ENCODE data around the gene PAM. TPM values are rescaled to one million over a fixed set of nuclear protein-coding genes. Genes with fewer than 3 reads are reported as not detected.

Gene PAM
- total and polyA plus RNA-seq, 2 of the 8 experiments (the other 6 are each of a cell fraction or from before 2014, with no cell fraction given): 30.4 to 67.8 TPM

GRCh38 chr5:102873379-102873932 lies 118.4 kb downstream of the PAM start (continued):
- TF ChIP-seq CHD7 (IDR thresholded peaks at IDR 0.05; ENCODE audit: insufficient replicate concordance, low read length) (no peak), SP4 (IDR thresholded peaks at IDR 0.05; ENCODE audit: low read length) (no peak), KDM4A (IDR thresholded peaks at IDR 0.05; ENCODE audit: low read depth, low read length, severe bottlenecking) (no peak), TBP (IDR thresholded peaks at IDR 0.05; ENCODE audit: low read depth, low read length) (no peak), POU5F1 (IDR thresholded peaks at IDR 0.05; ENCODE audit: low read depth, low read length) (no peak), RFX5 (IDR thresholded peaks at IDR 0.05; ENCODE audit: borderline replicate concordance, low read depth, low read length) (no peak), HDAC6 (IDR thresholded peaks at IDR 0.05; ENCODE audit: low read depth, low read length) (no peak), TCF12 (IDR thresholded peaks at IDR 0.05; ENCODE audit: low read depth, low read length) (no peak), CHD2 (IDR thresholded peaks at IDR 0.05; ENCODE audit: low read length) (no peak), BCL11A (IDR thresholded peaks at IDR 0.05; ENCODE audit: low read depth in 2 of 2, low read length in 2 of 2) (no peak), JUND (IDR thresholded peaks at IDR 0.05; ENCODE audit: low read length) (no peak), KDM5A (IDR thresholded peaks at IDR 0.05; ENCODE audit: low read length) (no peak), SIX5 (IDR thresholded peaks at IDR 0.05; ENCODE audit: low read depth, low read length) (no peak)

Data from H1 (cell line).